Naive thymus-derived CD8-positive, alpha-beta T cell (primary cell): ENCODE measurements around the gene ZNF683. TPM values are rescaled to one million over a fixed set of nuclear protein-coding genes. Genes with fewer than 3 reads are reported as not detected.
"Not testable (repeated sequence)": the region's sequence is repeated elsewhere in the genome, so short reads cannot be mapped to it uniquely, and the experiment has no call there.

Source experiments
- ATAC-seq, 2 donors: fragments of 150-1000 bp; cut with Tn5 transposase in 1 of 2; sonication (Bioruptor Pico), chemical (Tn5 transposase) in 1 of 2; 1 replicate in 1 of 2; 2 replicates in 1 of 2; pipeline ENCODE4 v1.10.0; 2021; ENCODE audit warnings: mild to moderate bottlenecking in 2 of 2, moderate library complexity in 2 of 2
- POLR2A ChIA-PET: fragments of 350-600 bp; sonication (Branson Sonifier 250); formaldehyde crosslinking; loops from one replicate; lab custom pipeline; 2021; ENCODE audit warnings: antibody characterized with exemption; lab: Charles Lee
- DNase-seq, 10 donors: peaks; one replicate each; pipeline versions ENCODE4 v3.0.0 to v3.0.0-alpha.2; 2020 to 2022
- H3K27ac Mint-ChIP-seq, 10 donors: one replicate each; pipeline ENCODE4 v1.8.0; 2020 to 2022; ENCODE audit warnings: mild to moderate bottlenecking in 10 of 10, mixed read lengths in 10 of 10, moderate library complexity in 4 of 10, inconsistent platforms in 1 of 10
- H3K27me3 Mint-ChIP-seq, 5 donors: one replicate each; pipeline ENCODE4 v1.8.0; 2021 to 2022; ENCODE audit warnings: mixed read lengths in 5 of 5
- H3K36me3 Mint-ChIP-seq, 3 donors: one replicate each; pipeline ENCODE4 v1.8.0; 2020 to 2022; ENCODE audit warnings: mixed read lengths in 3 of 3, mild to moderate bottlenecking in 2 of 3, inconsistent platforms in 1 of 3
- H3K4me1 Mint-ChIP-seq, 4 donors: one replicate each; pipeline ENCODE4 v1.8.0; 2021 to 2022; ENCODE audit warnings: mixed read lengths in 4 of 4
- H3K4me3 Mint-ChIP-seq, 10 donors: one replicate each; pipeline ENCODE4 v1.8.0; 2020 to 2022; ENCODE audit warnings: mild to moderate bottlenecking in 10 of 10, mixed read lengths in 10 of 10, moderate library complexity in 6 of 10, inconsistent platforms in 1 of 10
- H3K9me3 Mint-ChIP-seq, 9 donors: one replicate each; pipeline ENCODE4 v1.8.0; 2020 to 2022; ENCODE audit warnings: mixed read lengths in 9 of 9, mild to moderate bottlenecking in 3 of 9, inconsistent platforms in 1 of 9, moderate library complexity in 1 of 9
- polyA plus RNA-seq, 3 donors: library from polyadenylated mRNA; unstranded; fragments of 300-500 nt; fragmentation: Illumina TruSeq; gene quantifications; one replicate each; pipeline ENCODE4 v1.2.3, GENCODE V29; 2021
- total RNA-seq, 8 experiments: library from RNA in 2 of 8; stranded (reverse) in 2 of 8; gene quantifications; one replicate each; pipeline ENCODE4 v1.2.3 and lab custom pipeline; 2021 to 2026

Gene ZNF683
- total and polyA plus RNA-seq, 5 experiments from 2014 or later, result 0.42 to 6.3 (median 2.4) TPM

DNA sequence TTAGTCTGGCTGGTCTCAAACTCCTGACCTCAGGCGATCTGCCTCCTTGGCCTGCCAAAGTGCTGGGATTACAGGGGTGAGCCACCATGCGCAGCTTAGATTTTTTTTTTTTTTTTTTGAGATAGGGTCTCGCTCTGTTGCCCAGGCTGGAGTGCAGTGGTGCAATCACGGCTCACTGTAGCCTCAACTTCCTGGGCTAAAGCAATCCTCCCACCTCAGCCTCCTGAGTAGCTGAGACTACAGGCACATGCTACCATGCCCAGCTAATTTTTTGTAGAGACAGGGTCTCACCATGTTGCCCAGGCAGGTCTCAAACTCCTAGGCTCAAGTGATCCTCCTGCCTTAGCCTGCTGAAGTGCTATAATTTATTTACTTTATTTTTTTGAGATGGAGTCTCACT is 43.2 kb downstream of the ZNF683 start:
- POLR2A ChIA-PET, result interaction anchor here (1.1 to 28.3 kb wide), 4 partner anchors 11 to 49 kb away, joined by 4 to 2161 read pairs (median 10); partner anchors contain the start of genes CD52 and SH3BGRL3

DNA sequence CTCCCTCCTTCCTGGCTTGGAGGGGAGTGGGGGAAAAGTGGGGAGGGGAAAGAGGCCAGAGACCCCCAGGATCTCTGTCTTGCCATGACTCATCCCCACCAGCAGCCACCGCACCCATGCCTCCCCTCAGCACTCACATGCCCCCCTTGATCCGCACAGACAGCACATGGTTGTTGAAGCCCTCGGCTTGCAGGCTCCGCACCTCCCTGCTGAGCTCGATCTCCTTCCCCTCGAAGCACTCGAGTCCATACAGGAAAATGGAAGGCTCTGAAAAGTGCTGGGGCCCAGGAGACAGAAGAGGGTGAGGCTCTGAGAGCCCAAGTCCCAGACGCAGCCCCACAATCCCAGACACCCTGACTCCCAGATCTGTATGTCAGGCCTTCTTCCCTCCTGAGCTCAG is 44.0 kb downstream of the ZNF683 start:
- peaks cover 2 to 10% (median 10%) of the 10 kb centered on the region in 4 donors for H3K4me1 Mint-ChIP-seq
- H3K27me3 Mint-ChIP-seq, result no peaks in the 10 kb centered on the region
- H3K9me3 Mint-ChIP-seq, result no peaks in the 10 kb centered on the region
- no peak overlapping the region for H3K4me3 Mint-ChIP-seq
- ATAC-seq, result no peak
- H3K27ac Mint-ChIP-seq, result peak overlapping the region in 1 of 10 donors; percentile 12
- POLR2A ChIA-PET, result interaction anchor here (1.0 to 28.3 kb wide), 7 partner anchors 10 to 190 kb away, joined by 3 to 2161 read pairs (median 5); partner anchors contain the start of genes CD52 and SH3BGRL3
- peaks cover 0 to 8% (median 0%) of the 10 kb centered on the region in 3 donors for H3K36me3 Mint-ChIP-seq
- DNase-seq, result no peak

More for the DNA sequence above, 43.2 kb downstream of the ZNF683 start:
- ATAC-seq, H3K4me3 Mint-ChIP-seq, H3K27ac Mint-ChIP-seq, H3K27me3 Mint-ChIP-seq, H3K9me3 Mint-ChIP-seq, DNase-seq, H3K36me3 Mint-ChIP-seq, H3K4me1 Mint-ChIP-seq: not testable (repeated sequence)

DNA sequence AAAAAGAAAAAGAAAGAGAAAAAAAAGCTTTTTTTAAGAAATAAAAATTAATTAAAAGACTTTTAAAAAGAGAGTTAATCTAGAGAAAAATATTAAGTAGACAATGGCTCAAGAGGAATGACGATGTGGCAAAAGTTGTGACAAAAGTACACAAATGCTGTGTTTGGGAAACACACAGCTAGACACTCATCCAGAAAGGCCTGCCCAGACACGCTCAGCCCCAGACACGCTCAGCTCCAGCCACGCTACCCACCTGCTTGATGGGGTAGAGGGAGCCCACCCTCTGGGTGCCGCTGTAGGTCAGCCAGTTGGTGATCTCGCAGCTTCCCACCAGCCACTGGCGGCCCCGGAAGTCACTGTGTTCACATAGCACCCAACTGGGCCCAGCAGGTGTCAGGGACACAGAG is 44.6 kb downstream of the ZNF683 start:
- Mint-ChIP-seq H3K36me3 (peaks cover 0 to 14% (median 0%) of the 10 kb centered on the region in 3 donors), H3K9me3 (no peaks in the 10 kb centered on the region)
- no peak for ATAC-seq

DNA sequence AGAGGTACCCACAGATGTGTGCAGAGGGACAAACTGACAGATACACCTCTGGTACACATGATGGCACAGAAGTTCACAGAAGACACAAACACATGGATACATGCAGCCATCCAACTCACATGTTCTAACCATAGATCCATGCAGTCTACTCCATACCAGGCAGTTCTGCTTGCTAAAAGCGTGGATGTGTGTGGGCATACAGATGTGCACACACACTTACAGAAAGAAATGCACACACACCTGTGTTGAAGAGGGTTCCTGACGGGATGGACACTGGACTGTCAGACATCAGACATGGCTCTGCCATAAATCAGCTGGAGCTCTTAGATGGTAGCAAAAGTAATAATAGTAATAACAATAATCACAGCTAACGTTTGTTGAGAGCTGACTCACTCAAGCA is 48.0 kb downstream of the ZNF683 start:
- H3K36me3 Mint-ChIP-seq, result peaks cover 8 to 43% (median 10%) of the 10 kb centered on the region in 3 donors
- H3K4me3 Mint-ChIP-seq, result no peak overlapping the region
- DNase-seq (no peak), ATAC-seq (no peak)
- peak overlapping the region in 9 of 10 donors; percentile 33 to 91 (median 60) for H3K27ac Mint-ChIP-seq
- no peaks in the 10 kb centered on the region for H3K9me3 Mint-ChIP-seq
- POLR2A ChIA-PET, result interaction anchor here (28.3 kb wide), 1 partner anchor 36 kb away, joined by 2161 read pairs; the partner anchor contains the start of gene SH3BGRL3
- peaks cover 20 to 50% (median 45%) of the 10 kb centered on the region in 4 donors for H3K4me1 Mint-ChIP-seq
- H3K27me3 Mint-ChIP-seq, result no peaks in the 10 kb centered on the region

More for the DNA sequence above, 44.6 kb downstream of the ZNF683 start:
- POLR2A ChIA-PET, result interaction anchor here (0.8 to 28.3 kb wide), 9 partner anchors 10 to 189 kb away, joined by 3 to 2161 read pairs (median 4); partner anchors contain the start of genes CD52 and SH3BGRL3
- Mint-ChIP-seq H3K4me3 (no peak overlapping the region), H3K27me3 (no peaks in the 10 kb centered on the region), H3K4me1 (peaks cover 3 to 17% (median 16%) of the 10 kb centered on the region in 4 donors), H3K27ac (no peak overlapping the region)
- DNase-seq, result no peak

DNA sequence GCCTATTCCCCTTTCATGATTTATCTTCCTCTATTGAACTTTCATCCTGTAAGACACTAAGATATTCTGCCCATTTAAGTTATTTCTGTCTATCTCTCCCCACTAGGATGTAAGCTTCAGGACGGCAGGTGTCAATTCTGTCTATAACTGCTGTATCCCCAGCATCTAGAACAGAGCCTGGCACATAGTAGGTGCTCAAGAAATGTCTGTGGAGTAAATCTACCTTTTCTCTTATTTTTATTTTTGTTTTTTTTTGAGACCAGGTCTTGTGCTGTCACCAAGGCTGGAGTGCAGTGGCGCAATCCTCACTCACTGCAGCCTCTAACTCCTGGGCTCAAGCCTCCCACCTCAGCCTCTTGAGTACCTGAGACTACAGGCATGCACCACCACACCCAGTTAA is 49.2 kb downstream of the ZNF683 start:
- DNase-seq (no peak), ATAC-seq (no peak)
- Mint-ChIP-seq H3K9me3 (no peaks in the 10 kb centered on the region), H3K4me1 (peaks cover 22 to 54% (median 49%) of the 10 kb centered on the region in 4 donors), H3K4me3 (peak overlapping the region in 3 of 10 donors; percentile 6 to 79 (median 59)), H3K27ac (peak overlapping the region in 9 of 10 donors; percentile 60 to 91 (median 81)), H3K27me3 (no peaks in the 10 kb centered on the region), H3K36me3 (peaks cover 8 to 54% (median 16%) of the 10 kb centered on the region in 3 donors)
- POLR2A ChIA-PET, result interaction anchor here (1.1 to 28.3 kb wide), 6 partner anchors 15 to 89 kb away, joined by 5 to 2161 read pairs (median 18); partner anchors contain the start of genes CEP85, SH3BGRL3 and UBXN11

GRCh38 chr1:26322042-26322331 is 50.6 kb downstream of the ZNF683 start:
- POLR2A ChIA-PET, result interaction anchor here (0.6 to 28.3 kb wide), 19 partner anchors 9 to 95 kb away, joined by 3 to 2161 read pairs (median 6); partner anchors contain the start of genes CEP85, SH3BGRL3 and UBXN11
- Mint-ChIP-seq H3K9me3 (no peaks in the 10 kb centered on the region), H3K4me1 (peaks cover 28 to 65% (median 59%) of the 10 kb centered on the region in 4 donors), H3K4me3 (peak overlapping the region in 5 of 10 donors; percentile 19 to 98 (median 38)), H3K27ac (peak overlapping the region in 7 of 10 donors; percentile 24 to 98 (median 90)), H3K36me3 (peaks cover 8 to 59% (median 16%) of the 10 kb centered on the region in 3 donors), H3K27me3 (no peaks in the 10 kb centered on the region)
- DNase-seq, result no peak
- no peak for ATAC-seq

DNA sequence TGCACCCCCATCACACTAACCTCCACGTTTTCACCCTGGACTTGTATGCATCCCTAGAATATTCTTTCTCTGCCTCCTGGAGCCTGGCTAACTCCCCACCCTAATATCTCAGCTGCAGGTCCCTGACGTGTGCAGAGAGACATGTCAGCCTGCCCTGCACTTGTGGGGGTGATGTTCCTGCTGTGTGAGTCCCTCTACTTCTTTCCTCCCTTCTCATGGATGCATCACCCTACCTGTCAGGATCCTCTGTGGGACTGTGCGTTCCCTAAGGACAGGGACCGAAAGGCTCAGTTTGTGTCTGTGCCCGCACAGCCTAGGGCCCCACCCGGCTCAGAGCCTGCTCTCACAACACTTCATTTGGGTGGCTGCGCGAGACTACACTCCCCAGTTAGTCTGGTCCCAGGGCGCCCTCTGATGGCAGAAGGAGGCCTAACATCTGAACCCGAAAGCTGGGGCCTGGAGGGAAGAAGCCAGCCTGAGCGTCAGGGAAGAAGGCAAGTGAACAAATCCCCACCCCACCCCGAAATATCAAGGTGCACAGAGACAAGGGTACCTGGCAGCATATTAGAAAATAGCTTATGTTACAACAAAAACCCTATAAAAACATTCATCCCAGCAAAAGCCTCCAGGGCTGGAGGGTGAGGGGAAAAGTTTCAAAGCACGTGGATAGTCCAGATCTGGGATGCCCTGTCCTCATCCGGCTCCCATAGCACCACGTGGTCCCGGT is 51.1 kb downstream of the ZNF683 start:
- POLR2A ChIA-PET, result interaction anchor here (0.6 to 28.3 kb wide), 21 partner anchors 9 to 153 kb away, joined by 3 to 2161 read pairs (median 6); partner anchors contain the start of genes C1orf232, CEP85, SH3BGRL3 and UBXN11
- Mint-ChIP-seq H3K4me1 (peaks cover 28 to 70% (median 64%) of the 10 kb centered on the region in 4 donors), H3K4me3 (peak overlapping the region; percentile 79 to 100 (median 94)), H3K27me3 (no peaks in the 10 kb centered on the region), H3K27ac (peak overlapping the region; percentile 87 to 99 (median 94)), H3K9me3 (no peaks in the 10 kb centered on the region), H3K36me3 (peaks cover 8 to 59% (median 16%) of the 10 kb centered on the region in 3 donors)
- peak; percentile 66 to 81 for ATAC-seq
- peak; percentile 86 to 98 (median 92) for DNase-seq

GRCh38 chr1:26320896-26321295 is 51.7 kb downstream of the ZNF683 start:
- peaks cover 31 to 76% (median 70%) of the 10 kb centered on the region in 4 donors for H3K4me1 Mint-ChIP-seq
- peaks cover 8 to 59% (median 16%) of the 10 kb centered on the region in 3 donors for H3K36me3 Mint-ChIP-seq
- H3K27ac Mint-ChIP-seq, result peak overlapping the region; percentile 88 to 99 (median 96)
- peak overlapping the region; percentile 79 to 100 (median 96) for H3K4me3 Mint-ChIP-seq
- ATAC-seq (peak; percentile 0 to 1), DNase-seq (no peak)
- H3K9me3 Mint-ChIP-seq, result no peaks in the 10 kb centered on the region
- no peaks in the 10 kb centered on the region for H3K27me3 Mint-ChIP-seq
- POLR2A ChIA-PET, result interaction anchor here (0.7 to 28.3 kb wide), 18 partner anchors 10 to 153 kb away, joined by 3 to 2161 read pairs (median 6); partner anchors contain the start of genes C1orf232, CEP85, SH3BGRL3 and UBXN11

DNA sequence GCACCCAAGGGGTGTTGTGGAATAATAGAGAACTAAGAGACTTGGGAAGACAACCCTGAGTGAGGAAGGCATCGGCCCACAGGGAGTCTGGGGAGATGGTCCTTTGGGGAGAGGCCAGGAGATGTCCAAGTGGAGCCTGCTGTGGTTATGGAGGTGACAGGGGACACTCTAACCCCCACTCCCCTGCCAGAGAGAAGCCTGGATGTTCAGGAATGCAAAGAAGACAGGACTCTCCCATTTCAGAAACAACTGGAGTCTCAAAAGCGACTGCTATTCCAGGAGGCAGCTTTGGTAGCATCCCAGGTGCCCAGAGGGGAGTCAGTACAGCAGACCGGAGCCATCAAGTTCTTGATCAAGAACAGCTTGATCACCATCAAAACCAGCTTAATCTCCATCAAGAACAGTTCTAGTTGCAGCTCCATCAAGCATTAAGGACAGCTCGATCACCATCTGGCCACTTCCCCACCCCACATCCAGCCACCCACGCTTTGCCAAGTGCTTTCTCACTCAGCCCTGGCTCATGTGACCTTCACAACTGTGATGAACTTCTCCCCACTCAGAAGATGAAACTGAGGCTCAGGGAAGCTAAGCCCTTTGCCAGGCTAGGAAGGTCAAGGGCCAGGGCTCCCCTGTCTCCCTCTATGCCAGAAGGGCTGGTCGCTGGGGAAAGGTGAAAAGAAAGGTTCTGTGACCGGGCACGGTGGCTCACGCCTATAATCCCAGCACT is 54.0 kb downstream of the ZNF683 start:
- ATAC-seq, result no peak
- peaks cover 8 to 51% (median 16%) of the 10 kb centered on the region in 3 donors for H3K36me3 Mint-ChIP-seq
- POLR2A ChIA-PET, result interaction anchor here (0.7 to 28.3 kb wide), 16 partner anchors 9 to 276 kb away, joined by 3 to 2161 read pairs (median 6); partner anchors contain the start of genes C1orf232, CEP85, DHDDS and PDIK1L

GRCh38 chr1:26317612-26318337 is 54.8 kb downstream of the ZNF683 start, which contains the start of gene CD52:
TSS of gene CD52 (plus strand) at chr1:26317958. CDS start at chr1:26318018, 60 bp downstream.
- Mint-ChIP-seq H3K4me1 (peaks cover 41 to 89% (median 75%) of the 10 kb centered on the region in 4 donors), H3K36me3 (peaks cover 8 to 43% (median 16%) of the 10 kb centered on the region in 3 donors), H3K27me3 (no peaks in the 10 kb centered on the region), H3K27ac (peak within 1 kb of the TSS; percentile 78 to 97 (median 91)), H3K9me3 (no peaks in the 10 kb centered on the region), H3K4me3 (peak within 1 kb of the TSS; percentile 79 to 100 (median 96))
- ATAC-seq (peak; percentile 81 to 85), DNase-seq (peak; percentile 45 to 93 (median 72))
- POLR2A ChIA-PET, result interaction anchor here (0.7 to 28.3 kb wide), 14 partner anchors 10 to 206 kb away, joined by 3 to 2161 read pairs (median 6); partner anchors contain the start of genes C1orf232, CEP85, DHDDS and PDIK1L

More for the DNA sequence above, 54.0 kb downstream of the ZNF683 start:
- H3K27me3 Mint-ChIP-seq, result no peaks in the 10 kb centered on the region
- peaks cover 38 to 89% (median 79%) of the 10 kb centered on the region in 4 donors for H3K4me1 Mint-ChIP-seq
- H3K27ac Mint-ChIP-seq, result peak overlapping the region; percentile 78 to 97 (median 91)
- H3K4me3 Mint-ChIP-seq, result peak overlapping the region; percentile 79 to 100 (median 96)
- no peak for DNase-seq
- H3K9me3 Mint-ChIP-seq, result no peaks in the 10 kb centered on the region

DNA sequence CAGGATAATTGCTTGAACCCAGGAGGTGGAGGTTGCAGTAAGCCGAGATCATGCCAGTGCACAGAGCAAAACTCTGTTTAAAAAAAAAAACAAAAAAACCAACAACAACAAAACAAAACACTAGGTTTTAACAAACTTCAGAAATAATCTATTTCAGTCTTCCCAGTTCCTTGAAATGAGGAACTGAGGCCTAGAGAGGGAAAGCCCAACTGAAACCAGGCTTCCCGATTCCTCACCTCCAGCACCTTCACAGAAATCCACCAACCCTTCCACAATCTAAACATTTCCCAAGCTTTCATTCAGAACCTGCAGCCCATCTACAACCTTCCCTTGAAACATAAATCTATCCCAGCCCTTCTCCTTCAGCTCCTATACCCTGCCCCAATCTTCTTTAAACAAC is 55.4 kb downstream of the ZNF683 start:
- H3K4me3 Mint-ChIP-seq, result peak overlapping the region; percentile 79 to 100 (median 96)
- POLR2A ChIA-PET, result interaction anchor here (0.7 to 28.3 kb wide), 9 partner anchors 9 to 191 kb away, joined by 3 to 2161 read pairs (median 8); partner anchors contain the start of genes C1orf232, CEP85, SH3BGRL3 and UBXN11
- H3K36me3 Mint-ChIP-seq, result peaks cover 8 to 37% (median 16%) of the 10 kb centered on the region in 3 donors

More for the DNA sequence above, 55.4 kb downstream of the ZNF683 start:
- Mint-ChIP-seq H3K9me3 (no peaks in the 10 kb centered on the region), H3K27me3 (no peaks in the 10 kb centered on the region), H3K27ac (peak overlapping the region; percentile 78 to 97 (median 91)), H3K4me1 (peaks cover 36 to 84% (median 69%) of the 10 kb centered on the region in 4 donors)
- no peak for DNase-seq
- ATAC-seq, result no peak
